Activated CD4-positive, alpha-beta T cell treated with anti-CD3 and anti-CD28 coated beads, Interleukin-2, amount 50 U/mL, for 48 hours (primary cell): ENCODE results near the gene FAM184A.

Experiments
- DNase-seq, 2 experiments: peaks; one replicate each; pipeline ENCODE4 v3.0.0-alpha.2; 2020

The FAM184A gene

DNA sequence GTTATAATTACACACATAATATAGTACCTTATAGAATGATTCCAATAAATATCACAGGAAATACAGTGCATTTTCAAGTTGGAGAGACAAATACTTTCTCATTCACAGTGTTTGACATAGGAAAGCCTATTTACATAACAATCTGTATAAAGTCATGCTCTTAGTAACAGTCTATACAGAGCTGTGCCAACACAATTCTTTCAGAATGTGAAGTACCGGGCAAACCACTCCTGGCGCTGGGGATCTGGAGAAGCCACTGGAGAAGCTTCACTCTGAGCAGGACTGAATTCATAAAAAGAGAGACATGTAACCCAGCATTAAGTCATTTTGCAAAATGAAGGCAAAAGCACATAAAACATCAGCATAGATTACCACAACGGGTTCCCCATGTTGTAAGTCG lies 118.6 kb downstream of the FAM184A start:
- no peak for DNase-seq

DNA sequence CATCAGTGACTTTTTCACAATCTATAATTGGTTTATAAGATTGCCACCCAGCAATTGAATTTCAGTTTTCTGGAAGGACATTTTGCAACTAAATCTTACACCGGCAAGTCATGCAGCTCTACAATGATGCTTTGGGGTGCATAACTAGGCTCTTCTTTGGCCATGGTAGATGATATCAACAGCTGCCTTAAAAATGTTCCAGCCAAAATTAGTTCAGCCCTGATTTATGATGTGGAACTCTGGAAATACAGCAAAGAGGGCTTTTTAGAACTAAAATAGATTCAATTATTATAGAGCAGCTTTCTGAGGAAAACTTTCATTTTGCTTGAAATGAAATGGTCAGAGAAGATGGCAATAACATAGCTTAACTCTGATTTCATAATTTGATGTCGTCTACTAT lies 125.1 kb downstream of the FAM184A start:
- no peak for DNase-seq

DNA sequence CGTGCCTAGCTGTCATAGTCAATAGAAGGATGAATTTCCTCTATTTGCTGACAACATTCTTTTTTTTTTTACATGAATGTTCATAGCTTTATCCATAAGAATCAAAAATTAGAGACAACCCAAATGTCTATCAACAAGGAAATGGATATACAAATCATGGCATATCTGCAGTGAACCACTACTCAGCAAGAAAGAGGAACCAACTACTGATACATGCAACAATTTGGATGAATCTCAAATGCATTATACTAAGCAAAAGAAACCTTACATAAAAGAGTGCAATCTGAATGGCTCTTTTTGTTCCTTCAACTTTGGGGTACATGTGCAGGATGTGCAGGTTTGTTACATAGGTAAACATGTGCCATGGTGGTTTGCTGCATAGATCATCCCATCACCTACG lies 125.8 kb downstream of the FAM184A start:
- no peak for DNase-seq

DNA sequence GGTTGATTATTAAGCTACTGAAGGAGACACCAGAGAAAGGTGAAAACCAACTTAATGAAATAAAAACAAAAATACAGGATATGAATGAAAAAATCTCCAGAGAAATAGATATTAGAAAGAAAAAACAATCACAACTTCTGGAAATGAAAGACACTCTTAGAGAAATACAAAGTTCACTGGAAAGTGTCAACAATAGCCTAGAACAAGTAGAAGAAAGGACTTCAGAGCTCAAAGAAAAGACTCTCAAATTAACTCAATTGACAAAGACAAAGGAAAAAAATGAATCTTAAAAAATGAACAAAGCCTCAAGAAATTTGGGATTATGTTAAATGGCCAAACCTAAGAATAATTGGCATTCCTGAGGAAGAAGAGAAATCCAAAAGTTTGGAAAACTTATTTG lies 133.2 kb downstream of the FAM184A start:
- no peak for DNase-seq

DNA sequence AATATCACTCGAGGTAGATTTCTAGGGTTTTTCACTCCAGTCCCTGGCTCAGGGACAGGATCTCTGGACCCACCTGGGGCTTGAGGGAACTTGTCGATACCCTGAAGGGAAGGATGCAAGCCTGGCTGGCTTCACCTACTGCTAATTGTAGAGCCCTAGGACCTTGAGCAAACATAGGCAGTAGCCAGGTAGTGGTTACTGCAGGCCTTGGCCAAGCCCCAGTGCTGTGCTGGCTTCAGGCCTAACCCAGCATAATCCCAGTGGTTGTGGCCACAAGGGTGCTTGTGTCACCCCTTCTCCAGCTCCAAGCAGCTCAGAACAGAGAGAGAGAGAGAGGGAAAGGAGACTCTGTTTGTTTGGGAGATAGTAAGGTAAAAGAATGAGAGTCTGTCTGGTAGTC lies 137.7 kb downstream of the FAM184A start:
- DNase-seq, result no peak

DNA sequence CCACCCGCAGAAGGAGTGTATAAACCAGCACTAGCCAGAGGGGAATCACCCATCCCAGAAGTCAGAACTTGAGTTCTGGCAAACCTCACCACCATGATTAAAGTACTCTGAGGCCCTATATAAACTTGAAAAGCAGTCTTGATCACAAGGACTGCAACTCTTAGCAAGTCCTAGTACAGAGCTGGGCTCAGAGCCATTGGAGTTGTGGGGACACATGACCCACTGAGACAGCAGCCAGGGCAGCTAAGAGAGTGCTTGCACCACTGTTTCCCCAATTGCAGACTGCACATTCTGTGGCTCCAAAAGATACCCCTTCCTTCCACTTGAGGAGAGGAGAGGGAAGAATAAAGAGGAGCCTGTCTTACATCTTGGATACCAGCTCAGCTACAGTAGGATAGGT lies 138.8 kb downstream of the FAM184A start:
- DNase-seq, result no peak

DNA sequence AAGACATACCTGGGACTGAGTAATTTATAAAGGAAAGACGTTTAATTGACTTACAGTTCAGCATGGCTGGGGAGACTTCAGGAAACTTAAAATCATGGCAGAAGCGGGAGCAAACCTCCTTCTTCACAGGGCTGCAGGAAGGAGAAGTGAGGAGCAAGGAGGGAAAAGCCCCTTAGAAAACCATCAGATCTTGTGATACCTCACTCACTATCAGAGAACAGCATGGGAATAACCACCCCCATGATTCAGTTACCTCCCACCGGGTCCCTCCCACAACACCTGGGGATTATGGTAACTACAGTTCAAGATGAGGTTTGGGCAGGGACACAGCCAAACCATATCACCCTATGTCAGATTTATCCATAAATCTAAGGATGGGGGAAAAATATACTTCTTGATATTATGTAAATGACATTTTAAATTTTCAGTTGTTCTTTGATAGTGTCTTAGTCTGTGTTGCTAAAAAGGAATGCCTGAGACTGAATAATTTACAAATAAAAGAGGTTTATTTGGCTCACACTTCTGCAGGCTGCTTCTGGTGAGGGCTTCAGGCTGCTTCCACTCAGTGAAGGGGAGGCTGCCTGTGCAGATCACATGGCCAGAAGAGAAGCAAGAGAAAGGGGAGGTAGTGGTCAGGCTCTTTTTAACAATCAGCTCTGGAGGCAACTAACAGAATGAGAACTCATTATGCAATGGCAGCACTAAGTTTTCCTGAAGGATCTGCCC lies 142.3 kb downstream of the FAM184A start:
- no peak for DNase-seq

DNA sequence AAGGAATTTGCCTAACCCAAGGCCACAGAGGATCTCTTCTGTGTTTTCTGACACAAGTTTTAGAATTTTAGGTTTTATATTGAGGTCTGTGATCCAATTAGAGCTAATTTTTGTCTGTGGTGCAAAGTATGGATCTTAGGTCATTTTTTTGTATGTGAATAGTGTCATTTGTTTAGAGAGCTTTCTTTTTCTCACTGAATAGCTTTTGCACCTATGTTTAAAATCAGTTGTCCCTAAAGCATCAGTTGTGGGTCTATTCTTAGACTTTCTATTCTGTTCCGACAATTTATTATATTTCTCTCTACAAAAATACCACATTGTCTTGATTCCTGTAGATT lies 143.2 kb downstream of the FAM184A start:
- DNase-seq, result no peak

DNA sequence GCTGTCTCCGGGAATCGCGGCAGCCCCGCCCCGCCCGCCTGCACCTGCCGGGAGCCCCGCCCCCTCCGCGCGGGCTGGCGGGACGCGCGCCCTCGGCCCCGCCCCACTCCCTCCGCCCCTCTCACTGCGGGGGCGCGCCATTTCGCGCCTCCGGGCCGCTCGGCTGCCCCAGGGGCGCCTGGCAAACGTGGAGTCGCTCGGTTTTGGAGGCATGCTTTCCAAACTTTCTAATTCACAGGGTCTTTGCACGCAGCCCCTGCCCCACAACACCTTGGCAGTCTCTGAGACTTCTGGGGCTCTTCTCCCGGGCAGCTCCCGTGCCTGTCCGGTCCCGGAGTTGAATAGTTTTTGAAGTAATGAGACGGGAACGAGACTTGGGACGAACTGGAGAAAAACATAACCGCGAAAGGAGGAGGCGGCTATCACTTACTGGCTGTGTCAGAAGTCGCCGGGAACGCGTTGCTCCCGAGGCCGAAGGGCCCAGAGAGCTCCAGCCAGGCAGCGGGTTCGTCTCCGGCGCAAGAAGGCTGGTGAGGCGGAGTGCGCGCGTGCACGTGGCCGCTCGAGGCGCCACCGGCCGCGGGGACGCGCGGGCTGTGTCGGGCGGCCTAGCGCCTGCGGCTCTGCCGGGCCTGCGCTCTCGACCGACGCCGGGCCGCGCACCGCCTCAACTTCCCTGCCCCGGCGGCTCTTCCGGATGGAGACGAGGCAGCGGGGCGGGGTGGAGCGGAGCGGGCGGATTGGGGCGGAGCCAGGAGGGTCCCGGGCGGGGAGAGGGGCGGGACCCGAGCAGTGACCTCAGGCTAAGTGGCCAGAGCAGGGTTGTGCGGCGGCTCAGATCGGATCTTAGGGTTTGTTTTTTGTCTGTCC lies 143.8 kb downstream of the FAM184A start, which contains the start of gene MCM9:
Gene MCM9 (minus strand): TSS at position 699 of the 870 bp plus-strand sequence. CDS start 3,436 bp downstream, outside the sequence.
- peak; percentile 92 to 93 for DNase-seq

DNA sequence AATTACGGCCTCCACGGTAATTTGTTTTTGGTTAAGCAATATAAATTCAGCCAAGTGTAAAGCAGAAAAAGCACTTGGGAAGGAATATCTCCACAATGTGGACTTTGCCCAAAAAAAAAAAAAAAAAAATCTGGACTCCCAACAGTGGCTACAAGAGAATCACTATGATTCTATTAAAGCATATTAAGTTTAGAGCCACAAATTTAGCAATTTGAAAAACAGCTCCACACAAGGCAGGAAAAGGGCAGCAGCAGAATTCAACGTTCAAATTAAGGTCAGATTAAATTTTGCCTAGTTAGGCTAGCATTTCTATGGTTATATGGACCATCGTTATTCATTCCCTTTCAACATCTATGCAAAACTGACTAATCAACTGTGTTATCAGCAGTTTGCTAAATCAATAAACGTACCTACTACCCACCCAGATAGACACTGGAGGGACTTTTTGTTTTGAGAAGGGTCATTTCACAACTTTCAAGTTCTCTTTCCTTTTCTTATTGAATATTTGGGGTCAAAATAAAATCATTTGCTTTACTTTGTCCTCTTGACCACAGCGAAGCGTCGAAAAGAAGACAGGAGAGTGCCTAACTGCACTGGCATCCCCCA lies 144.5 kb downstream of the FAM184A start:
- no peak for DNase-seq

DNA sequence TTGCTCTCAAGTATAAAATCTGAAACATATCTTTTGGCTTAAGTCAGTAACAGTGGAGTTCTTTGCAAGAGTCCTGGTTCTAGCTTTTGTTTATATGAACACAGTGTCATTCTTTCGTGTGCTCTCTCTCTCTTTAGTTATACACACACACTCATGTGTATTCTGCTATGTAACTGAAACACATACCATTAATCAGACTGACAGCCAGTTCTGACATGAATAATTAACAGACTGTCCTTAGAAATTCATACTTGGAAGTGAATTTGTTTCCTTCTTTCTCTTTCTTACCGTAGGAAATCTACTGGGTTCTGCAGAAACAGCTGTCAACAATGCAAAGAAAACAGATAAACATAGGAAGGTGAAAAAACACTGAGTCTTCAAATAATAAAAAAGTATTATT lies 146.0 kb downstream of the FAM184A start:
- DNase-seq, result no peak

DNA sequence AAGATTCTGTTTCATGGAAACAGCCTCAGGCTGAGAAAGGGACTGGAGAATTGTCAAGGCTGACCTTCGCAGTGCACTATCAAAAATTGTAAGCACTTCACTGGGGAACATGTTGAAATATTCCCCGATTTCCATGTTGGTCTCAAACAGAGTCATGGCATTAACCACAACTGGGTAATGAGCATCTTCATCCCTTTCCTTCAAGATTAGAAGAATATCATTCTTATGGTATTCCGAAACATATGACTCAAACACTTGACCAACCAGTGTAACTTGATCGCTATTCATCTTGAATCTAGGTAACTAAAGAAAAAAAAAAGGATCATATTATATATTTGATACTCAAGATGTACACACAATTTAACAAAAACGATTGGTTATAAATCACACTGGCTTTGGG lies 147.0 kb downstream of the FAM184A start:
- DNase-seq, result no peak

DNA sequence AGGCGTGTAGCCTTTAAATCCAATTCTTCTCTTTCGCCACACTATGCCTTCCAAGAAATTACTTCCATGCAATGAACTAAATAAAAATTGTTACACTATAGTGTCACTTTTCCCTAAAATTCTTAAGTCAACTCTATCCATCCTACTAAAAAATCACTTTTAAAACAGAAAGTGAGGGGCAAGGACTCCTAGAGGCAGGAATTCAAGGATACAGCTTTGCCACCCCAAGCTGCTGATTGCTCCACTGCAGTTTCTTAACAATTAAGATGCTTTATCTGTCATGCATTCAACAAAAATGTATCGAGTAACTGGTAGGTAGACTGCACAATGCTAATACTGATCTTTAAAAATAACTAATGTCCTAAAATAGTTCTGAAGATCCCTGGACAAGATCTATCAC lies 147.8 kb downstream of the FAM184A start:
- DNase-seq, result no peak

DNA sequence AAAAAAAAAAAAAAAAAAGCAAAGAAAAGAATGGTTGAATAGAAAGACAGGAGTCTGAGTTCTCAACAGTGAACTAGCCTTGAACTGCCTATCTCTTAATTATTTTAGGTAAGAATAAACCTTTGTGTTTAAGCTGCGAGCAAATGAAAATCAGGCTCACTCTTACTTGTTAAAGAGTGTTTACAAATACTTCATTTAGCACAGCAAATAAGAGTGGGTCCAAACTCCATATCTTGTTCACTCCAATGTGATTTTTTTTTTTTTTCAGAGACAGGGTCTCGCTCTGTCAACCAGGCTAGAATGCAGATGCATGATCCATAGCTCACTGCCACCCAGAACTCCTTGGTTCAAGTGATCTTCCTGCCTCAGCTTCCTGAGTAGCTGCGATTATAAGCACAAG lies 155.4 kb downstream of the FAM184A start:
- no peak for DNase-seq

DNA sequence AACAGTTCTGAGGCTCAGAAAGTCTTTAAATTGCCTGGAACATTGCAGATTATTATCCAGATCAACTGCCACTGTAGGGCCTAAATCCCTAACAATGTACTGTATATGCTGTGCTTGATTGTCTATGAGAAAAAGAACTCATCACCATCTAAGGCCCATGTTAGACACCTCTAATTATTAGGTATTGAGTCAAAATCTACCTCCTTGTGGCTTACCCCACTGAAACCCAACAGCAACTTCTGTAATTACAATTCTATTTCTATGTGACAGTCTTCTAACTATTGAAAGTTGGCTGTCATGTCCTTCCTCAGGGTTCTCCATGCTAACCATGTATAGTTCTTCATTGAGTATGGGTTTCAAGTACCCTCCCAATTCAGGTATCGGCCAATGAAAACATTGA lies 157.4 kb downstream of the FAM184A start:
- DNase-seq, result no peak

DNA sequence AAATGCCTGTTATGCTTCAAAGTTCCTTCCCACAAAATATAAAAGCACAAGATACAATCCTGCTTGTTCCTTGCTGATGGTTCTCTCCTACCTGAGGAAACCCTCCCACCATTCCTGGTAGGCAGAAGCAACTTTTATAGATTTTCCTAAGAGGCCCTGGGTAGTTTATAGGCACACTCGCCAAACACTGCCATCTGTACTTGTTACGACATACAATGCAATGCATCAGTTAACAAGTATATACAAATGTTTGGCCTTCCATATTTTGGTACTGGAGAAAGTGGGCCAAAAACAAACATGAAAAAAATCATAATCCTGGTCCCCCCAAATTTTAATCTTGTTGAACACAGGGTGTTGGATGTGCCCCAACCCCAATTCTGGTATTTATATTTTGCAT lies 160.1 kb downstream of the FAM184A start:
- DNase-seq, result no peak

DNA sequence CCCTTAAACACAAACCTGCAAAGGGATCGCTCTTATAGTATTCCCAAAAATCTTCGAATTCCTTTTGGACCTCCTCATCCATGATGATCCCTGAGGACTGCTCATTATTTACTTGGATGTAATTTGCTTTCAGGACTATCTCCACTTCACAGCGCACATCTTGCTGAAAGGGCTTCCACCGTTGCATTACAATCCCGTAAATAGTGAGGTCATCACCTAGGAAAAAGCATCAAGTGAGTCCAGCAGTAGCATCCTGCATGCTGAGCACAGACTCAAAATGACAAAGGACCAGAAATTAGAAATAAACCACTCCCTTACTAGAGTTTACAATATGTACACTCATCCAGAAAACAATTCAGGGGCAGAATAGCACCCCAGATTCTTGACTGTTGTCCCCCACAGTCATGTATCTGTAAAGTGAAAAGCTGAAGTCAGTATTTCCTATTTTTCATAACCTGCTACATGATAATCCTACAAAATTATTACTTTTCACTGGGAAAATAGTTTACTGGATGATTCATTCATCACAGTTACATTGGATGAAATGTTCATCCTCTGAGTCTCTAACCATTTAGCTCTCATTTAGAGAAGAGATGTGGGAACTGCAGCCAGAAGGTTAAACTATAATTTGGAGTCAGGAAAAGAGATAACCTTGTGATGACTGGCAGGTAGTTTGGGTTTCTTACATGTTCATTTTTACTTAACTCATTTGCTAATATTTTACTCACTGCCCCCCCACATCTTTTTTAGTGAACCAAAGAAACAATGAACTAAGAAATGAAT lies 160.7 kb downstream of the FAM184A start:
- no peak for DNase-seq

DNA sequence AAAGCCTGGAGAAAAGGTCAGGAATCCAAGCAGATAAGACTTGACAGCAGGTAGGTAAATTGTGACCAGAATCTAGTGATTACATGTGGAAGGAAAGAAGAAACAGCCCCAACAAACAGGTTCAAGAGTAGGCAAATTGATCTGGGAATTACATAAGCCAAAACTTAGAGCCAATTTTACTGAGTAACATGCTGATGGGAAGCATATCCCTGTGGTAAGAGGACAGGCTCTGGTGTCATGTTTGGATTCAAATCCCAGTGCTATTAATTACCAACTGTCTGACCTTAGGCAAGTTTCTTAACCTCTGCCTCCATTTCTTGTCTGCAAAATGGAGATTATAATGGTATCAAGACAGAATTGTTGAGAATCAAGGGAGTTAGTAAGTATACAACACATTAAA lies 163.9 kb downstream of the FAM184A start:
- no peak for DNase-seq

DNA sequence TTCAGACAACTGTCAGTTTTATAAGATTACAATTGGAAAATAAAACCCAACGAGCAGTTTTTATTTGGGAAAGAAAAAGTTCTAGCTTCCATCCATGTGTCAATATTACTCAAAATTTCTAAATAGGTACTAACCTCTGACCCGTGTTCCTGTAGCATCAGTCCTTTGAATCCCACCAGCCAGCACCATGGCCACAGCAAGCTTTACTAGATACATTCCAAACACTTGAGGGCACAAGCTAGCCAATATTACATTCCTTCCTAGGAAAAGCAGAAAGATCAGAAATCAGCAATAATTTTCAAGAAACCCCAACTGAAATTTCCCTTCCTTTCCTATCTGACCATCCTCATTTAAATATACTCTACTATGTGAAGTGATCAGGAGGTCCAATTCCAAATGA lies 165.3 kb downstream of the FAM184A start:
- DNase-seq, result no peak

DNA sequence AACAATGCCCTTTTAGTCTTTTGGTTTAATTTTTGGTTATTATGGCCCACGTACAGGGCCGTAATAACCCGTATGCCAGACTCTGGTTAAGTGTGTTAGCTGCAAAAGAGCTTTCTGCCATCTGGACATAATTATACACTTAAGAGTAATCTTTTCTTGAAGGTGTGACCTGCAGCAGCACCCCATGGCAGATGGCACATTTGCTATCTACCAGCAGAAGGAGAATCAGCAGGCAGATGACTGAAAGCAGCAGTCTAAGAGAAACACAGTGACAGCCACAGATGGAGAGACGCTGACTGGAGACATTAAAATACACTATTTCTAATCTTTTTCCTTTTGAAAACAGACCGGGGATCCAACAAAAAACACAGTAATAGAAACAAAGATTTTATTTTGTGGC lies 165.8 kb downstream of the FAM184A start:
- no peak for DNase-seq
